T-helper 17 cell (primary cell): ENCODE results near the gene LRFN4. TPM values are rescaled to one million over a fixed set of nuclear protein-coding genes. Genes with fewer than 3 reads are reported as not detected.
"Not testable (repeated sequence)": the region's sequence is repeated elsewhere in the genome, so short reads cannot be mapped to it uniquely, and the experiment has no call there.

Experiments
- ATAC-seq: fragments of 150-1000 bp; cut with Tn5 transposase; 2 replicates; pipeline ENCODE4 v1.10.0; 2021; ENCODE audit warnings: mild to moderate bottlenecking, moderate library complexity
- DNase-seq, 3 donors: peaks; one replicate each; pipeline versions ENCODE4 v3.0.0 to v3.0.0-alpha.2; 2020 to 2021
- H3K9me3 ChIP-seq: one replicate; pipeline ENCODE4 v1.7.0; 2013; ENCODE audit warnings: low read length, mild to moderate bottlenecking; ENCODE audit not compliant: control insufficient read depth, poor library complexity, severe bottlenecking
- H3K27ac Mint-ChIP-seq: one replicate; pipeline ENCODE4 v1.8.0; 2022; ENCODE audit warnings: mild to moderate bottlenecking, moderate library complexity, mixed read lengths
- H3K27me3 Mint-ChIP-seq: one replicate; pipeline ENCODE4 v1.8.0; 2022; ENCODE audit warnings: mixed read lengths
- H3K36me3 Mint-ChIP-seq: one replicate; pipeline ENCODE4 v1.8.0; 2022; ENCODE audit warnings: low read depth, mixed read lengths
- H3K4me1 Mint-ChIP-seq: one replicate; pipeline ENCODE4 v1.8.0; 2022; ENCODE audit warnings: mild to moderate bottlenecking, mixed read lengths
- H3K4me3 Mint-ChIP-seq: one replicate; pipeline ENCODE4 v1.8.0; 2022; ENCODE audit warnings: mild to moderate bottlenecking, moderate library complexity, mixed read lengths
- total RNA-seq, 4 donors: library from RNA in 2 of 4; stranded (reverse) in 2 of 4; gene quantifications; one replicate each; pipeline ENCODE4 v1.2.3 and lab custom pipeline; 2022 to 2026

Gene LRFN4
- 1 to 10 TPM; 6.2 to 8.3 TPM for total RNA-seq
- 19.5 to 27.8 reads per million in 2 donors for total RNA-seq (lab: John Stamatoyannopoulos, UW)

DNA sequence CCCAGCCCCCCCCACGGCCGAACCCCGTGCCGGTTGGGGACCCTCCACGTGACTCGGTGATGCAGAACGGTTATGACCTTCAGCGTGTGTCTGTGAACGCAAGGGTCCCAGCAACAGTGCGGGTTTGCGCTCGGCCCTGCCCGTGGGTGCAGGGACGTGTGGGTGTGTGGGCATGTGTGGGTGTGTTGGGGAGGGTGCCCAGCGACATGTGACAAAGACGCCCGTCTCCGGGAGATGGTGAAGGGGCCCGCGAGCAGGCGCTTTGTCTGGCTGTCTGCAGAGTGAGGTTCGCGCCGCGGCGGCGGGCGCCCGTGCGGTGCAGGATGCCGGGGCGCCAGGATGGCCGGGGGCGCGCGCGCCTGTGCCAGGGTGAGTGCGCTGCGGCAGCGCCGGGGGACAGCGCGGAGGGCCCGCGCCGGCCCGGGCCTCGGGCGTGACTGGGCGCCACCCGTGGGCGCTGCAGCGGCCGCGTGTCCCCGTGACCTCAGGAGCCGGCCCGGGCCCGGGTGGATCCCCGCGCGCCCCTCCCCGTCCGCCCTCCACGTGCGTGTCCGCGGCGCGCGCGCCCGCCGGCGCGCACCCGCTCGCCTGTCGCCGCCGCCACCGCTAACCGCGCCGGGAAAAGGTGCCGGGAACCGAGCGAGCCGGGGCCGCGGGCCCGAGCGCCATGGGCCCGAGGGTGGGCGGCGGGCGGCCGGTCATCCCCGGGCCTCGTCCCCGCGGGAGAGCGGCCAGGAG, at the start of gene LRFN4:
Gene LRFN4 (plus strand): TSS at position 569 of the 738 bp plus-strand sequence. CDS start 681 bp downstream, outside the sequence.
- Mint-ChIP-seq H3K36me3 (no peaks in the 10 kb centered on the region), H3K4me3 (peak within 1 kb of the TSS; percentile 92), H3K27me3 (no peaks in the 10 kb centered on the region), H3K27ac (peak within 1 kb of the TSS; percentile 49), H3K4me1 (peaks cover 6% of the 10 kb centered on the region)
- DNase-seq: peak in 2 of 3 donors; percentile 37 to 60
- no peaks in the 10 kb centered on the region for H3K9me3 ChIP-seq
- peak; percentile 76 for ATAC-seq

DNA sequence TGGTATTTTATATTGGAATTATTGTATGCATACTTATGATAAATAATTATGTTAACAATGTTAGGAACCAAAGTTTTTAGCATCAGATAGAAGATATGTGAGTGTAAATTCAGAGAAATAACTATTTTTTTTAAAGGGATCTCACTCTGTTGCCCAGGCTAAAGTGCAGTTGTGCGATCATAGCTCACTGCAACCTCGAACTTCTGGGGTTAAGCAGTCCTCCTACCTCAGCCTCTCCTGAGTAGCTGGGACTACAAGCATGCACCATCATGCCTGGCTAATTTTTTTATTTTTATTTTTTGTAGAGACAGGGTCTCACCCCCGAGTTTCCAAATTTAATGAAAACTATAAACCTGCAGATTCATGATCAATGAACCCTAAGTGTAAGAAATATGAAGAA, 47.3 kb upstream of the LRFN4 start:
- Mint-ChIP-seq H3K4me3 (no peak overlapping the region), H3K27me3 (no peaks in the 10 kb centered on the region), H3K27ac (no peak overlapping the region), H3K36me3 (peaks cover 14% of the 10 kb centered on the region), H3K4me1 (no peaks in the 10 kb centered on the region)
- ATAC-seq: no peak
- DNase-seq: no peak
- H3K9me3 ChIP-seq: no peaks in the 10 kb centered on the region

DNA sequence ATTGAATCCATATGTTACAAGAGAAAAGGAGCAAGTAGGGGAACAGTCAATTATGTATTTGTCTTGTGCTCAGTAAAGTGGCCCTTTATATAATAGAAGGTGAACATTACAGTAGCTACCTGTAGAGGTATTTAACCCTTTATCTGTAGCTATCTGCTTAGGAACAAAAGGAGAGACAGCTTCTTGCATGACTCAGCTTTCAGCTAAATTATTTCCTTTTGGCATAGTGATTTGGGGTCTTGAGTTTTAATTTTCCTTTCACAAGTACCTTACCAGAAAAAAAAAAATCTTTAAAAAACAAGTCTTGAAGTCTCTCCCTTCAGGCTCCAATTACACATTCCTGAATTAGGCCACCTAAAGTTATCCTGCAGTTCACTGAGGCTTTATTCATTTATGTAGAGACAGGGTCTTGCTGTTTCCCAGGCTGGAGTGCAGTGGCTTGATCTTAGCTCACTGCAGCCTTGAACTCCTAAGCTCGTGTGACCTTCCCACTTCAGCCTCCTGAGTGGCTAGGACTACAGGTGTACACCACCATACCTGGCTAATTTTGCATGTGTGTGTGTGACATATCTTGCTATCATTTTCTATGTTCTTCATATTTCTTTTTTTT, 46.2 kb upstream of the LRFN4 start:
- no peaks in the 10 kb centered on the region for H3K27me3 Mint-ChIP-seq
- ATAC-seq: no peak
- peak overlapping the region; percentile 65 for H3K27ac Mint-ChIP-seq
- H3K4me3 Mint-ChIP-seq: no peak overlapping the region
- no peaks in the 10 kb centered on the region for H3K4me1 Mint-ChIP-seq
- H3K36me3 Mint-ChIP-seq: peaks cover 14% of the 10 kb centered on the region
- no peaks in the 10 kb centered on the region for H3K9me3 ChIP-seq
- DNase-seq: no peak

GRCh38 chr11:66814678-66815077, 42.2 kb upstream of the LRFN4 start:
- no peaks in the 10 kb centered on the region for H3K9me3 ChIP-seq
- no peak for ATAC-seq
- H3K4me3 Mint-ChIP-seq: peak overlapping the region; percentile 33
- peaks cover 3% of the 10 kb centered on the region for H3K36me3 Mint-ChIP-seq
- H3K27ac Mint-ChIP-seq: no peak overlapping the region
- no peaks in the 10 kb centered on the region for H3K4me1 Mint-ChIP-seq
- no peaks in the 10 kb centered on the region for H3K27me3 Mint-ChIP-seq
- DNase-seq: no peak

DNA sequence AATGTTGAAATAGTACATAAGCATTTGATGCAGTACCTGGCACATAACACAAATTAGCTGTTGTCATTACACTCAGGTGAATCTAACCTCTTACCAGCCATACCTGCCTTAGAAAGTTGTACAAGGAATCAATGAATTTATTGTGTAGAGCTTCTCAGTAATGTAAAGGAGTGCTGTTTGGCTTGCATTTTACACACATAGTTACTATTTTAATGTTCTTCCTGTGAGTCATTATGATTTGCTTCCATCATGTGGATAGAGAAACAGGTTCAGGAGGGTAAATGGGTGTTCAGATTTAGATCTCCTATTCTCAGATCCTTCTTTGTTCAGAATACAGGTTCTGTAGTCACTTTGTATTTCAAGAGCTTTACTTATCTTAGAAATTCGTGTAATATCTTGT, 41.2 kb upstream of the LRFN4 start:
- no peaks in the 10 kb centered on the region for H3K9me3 ChIP-seq
- Mint-ChIP-seq H3K4me1 (no peaks in the 10 kb centered on the region), H3K27ac (no peak overlapping the region), H3K4me3 (no peak overlapping the region), H3K36me3 (peaks cover 3% of the 10 kb centered on the region), H3K27me3 (no peaks in the 10 kb centered on the region)
- no peak for DNase-seq
- ATAC-seq: no peak

GRCh38 chr11:66818231-66818955, 38.5 kb upstream of the LRFN4 start:
- no peak for DNase-seq
- no peaks in the 10 kb centered on the region for H3K9me3 ChIP-seq
- Mint-ChIP-seq H3K27me3 (no peaks in the 10 kb centered on the region), H3K4me1 (peaks cover 3% of the 10 kb centered on the region), H3K36me3 (no peaks in the 10 kb centered on the region), H3K27ac (no peak overlapping the region), H3K4me3 (no peak overlapping the region)
- no peak for ATAC-seq

DNA sequence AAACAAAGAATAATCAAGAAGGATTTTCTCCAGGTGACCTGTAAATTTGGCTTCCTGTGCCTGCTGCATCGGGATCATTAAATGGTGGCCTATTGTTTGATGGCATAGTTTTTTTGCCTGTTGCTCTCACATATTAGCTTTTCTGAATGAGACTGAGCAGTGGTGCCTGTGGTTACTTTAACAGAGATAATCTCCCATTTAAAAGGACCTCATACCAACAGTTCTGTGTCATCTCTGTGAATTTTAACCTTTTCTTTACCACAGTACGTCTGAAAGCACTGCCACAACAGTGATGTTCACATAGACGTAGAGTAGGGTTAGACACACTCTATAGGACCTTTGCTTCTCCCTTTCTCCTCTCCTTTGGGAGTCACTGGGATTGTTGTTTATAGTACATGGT, 36.5 kb upstream of the LRFN4 start:
- H3K4me3 Mint-ChIP-seq: no peak overlapping the region
- ATAC-seq: no peak

GRCh38 chr11:66820901-66821300, 36.0 kb upstream of the LRFN4 start:
- H3K4me1 Mint-ChIP-seq: peaks cover 3% of the 10 kb centered on the region
- no peaks in the 10 kb centered on the region for H3K9me3 ChIP-seq
- H3K27ac Mint-ChIP-seq: no peak overlapping the region
- H3K27me3 Mint-ChIP-seq: no peaks in the 10 kb centered on the region
- DNase-seq (no peak), ATAC-seq (no peak)
- H3K4me3 Mint-ChIP-seq: no peak overlapping the region
- H3K36me3 Mint-ChIP-seq: no peaks in the 10 kb centered on the region

More for the DNA sequence above, 36.5 kb upstream of the LRFN4 start:
- H3K27me3 Mint-ChIP-seq: no peaks in the 10 kb centered on the region
- H3K9me3 ChIP-seq: no peaks in the 10 kb centered on the region
- peaks cover 3% of the 10 kb centered on the region for H3K4me1 Mint-ChIP-seq
- no peak overlapping the region for H3K27ac Mint-ChIP-seq
- no peaks in the 10 kb centered on the region for H3K36me3 Mint-ChIP-seq
- DNase-seq: no peak

GRCh38 chr11:66823700-66824099, 33.2 kb upstream of the LRFN4 start:
- Mint-ChIP-seq H3K4me1 (peaks cover 3% of the 10 kb centered on the region), H3K27ac (no peak overlapping the region), H3K4me3 (no peak overlapping the region), H3K27me3 (no peaks in the 10 kb centered on the region), H3K36me3 (no peaks in the 10 kb centered on the region)
- ATAC-seq: no peak
- H3K9me3 ChIP-seq: no peaks in the 10 kb centered on the region
- no peak for DNase-seq

GRCh38 chr11:66824573-66824972, 32.3 kb upstream of the LRFN4 start:
- DNase-seq, H3K9me3 ChIP-seq, H3K27me3 Mint-ChIP-seq, H3K36me3 Mint-ChIP-seq, H3K4me1 Mint-ChIP-seq, H3K27ac Mint-ChIP-seq, ATAC-seq, H3K4me3 Mint-ChIP-seq: not testable (repeated sequence)

DNA sequence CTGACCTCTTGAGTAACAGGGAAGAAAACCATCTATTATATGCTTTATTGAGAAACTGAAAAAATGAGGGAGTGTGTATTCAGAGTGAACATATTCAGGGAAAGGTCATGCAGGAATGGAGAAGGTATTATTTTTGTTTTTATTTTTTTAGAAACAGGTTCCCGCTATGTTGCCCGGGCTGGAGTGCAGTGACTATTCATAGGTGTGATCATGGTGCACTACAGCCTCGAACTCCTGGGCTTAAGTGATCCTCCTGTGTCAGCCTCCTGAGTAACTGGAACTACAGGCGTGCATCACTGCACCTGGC, 22.4 kb upstream of the LRFN4 start:
- Mint-ChIP-seq H3K27ac (no peak overlapping the region), H3K4me3 (no peak overlapping the region), H3K27me3 (no peaks in the 10 kb centered on the region), H3K4me1 (peaks cover 15% of the 10 kb centered on the region), H3K36me3 (no peaks in the 10 kb centered on the region)
- no peaks in the 10 kb centered on the region for H3K9me3 ChIP-seq
- DNase-seq: no peak
- no peak for ATAC-seq

DNA sequence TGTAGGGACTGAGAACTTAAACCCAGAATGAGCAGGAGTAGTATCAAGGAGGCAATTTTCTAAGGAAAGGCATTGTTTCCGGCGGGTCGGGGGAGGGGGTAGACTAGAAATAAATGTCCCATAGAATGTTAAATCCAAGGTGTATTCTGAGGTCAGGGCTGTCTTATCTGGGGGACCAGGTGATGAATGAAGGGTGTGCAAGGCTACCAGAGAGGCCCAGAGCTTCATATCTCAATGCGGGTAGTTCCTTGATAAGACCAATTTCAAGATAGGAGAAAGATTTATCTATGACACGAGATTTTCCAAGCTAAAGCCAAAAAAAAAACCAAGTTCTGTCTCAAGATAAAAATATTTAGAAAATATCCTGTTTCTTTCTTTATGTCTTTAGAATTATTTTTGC, 21.9 kb upstream of the LRFN4 start:
- Mint-ChIP-seq H3K27ac (no peak overlapping the region), H3K36me3 (no peaks in the 10 kb centered on the region), H3K4me3 (no peak overlapping the region), H3K4me1 (peaks cover 15% of the 10 kb centered on the region), H3K27me3 (no peaks in the 10 kb centered on the region)
- no peaks in the 10 kb centered on the region for H3K9me3 ChIP-seq
- no peak for ATAC-seq
- no peak for DNase-seq

DNA sequence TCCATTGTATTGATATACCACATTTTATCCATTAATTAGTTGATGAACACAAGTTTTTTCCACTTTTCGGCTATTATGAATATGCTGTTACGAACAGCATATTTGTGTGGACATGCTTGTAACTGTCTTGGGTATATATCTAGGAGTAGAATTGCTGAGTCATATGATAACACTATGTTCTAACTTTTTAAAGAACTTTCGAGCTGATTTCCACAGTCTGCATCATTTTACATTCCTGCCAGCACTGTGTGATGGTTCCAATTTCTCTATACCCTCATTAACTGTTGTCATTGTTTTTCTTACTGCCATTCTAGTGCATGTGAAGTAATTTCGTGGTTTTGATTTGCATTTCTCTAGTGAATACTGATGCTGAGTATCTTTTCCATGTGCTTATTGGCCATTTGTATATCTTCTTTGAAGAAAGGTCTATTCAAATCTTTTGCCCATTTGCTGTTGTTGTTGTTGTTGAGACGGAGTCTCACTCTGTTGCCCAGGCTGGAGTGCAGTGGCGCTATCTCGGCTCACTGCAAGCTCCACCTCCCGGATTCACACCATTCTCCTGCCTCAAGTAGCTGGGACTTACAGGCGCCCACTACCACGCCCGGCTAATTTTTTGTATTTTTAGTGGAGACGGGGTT, 21.0 kb upstream of the LRFN4 start:
- ATAC-seq: no peak
- DNase-seq: no peak
- Mint-ChIP-seq H3K27me3 (no peaks in the 10 kb centered on the region), H3K4me3 (no peak overlapping the region), H3K36me3 (peaks cover 2% of the 10 kb centered on the region), H3K27ac (peak overlapping the region; percentile 54), H3K4me1 (peaks cover 23% of the 10 kb centered on the region)
- H3K9me3 ChIP-seq: no peaks in the 10 kb centered on the region
